K562 (cell line): ENCODE results near the gene DBNDD2. TPM values are rescaled to one million over a fixed set of nuclear protein-coding genes. Genes with fewer than 3 reads are reported as not detected.

ENCODE experiments used
- BCLAF1 ChIP-seq, 2 experiments: fragments of 450-650 bp in 1 of 2; IDR thresholded peaks; 2 replicates each; pipeline ENCODE4 v1.6.1; 2011 to 2017; ENCODE audit warnings: low read depth in 2 of 2, antibody characterized with exemption in 1 of 2, borderline replicate concordance in 1 of 2, low read length in 1 of 2, mild to moderate bottlenecking in 1 of 2, mixed read lengths in 1 of 2; ENCODE audit not compliant: control insufficient read depth in 1 of 2
- CREB3L1 ChIP-seq: fragments of 450-650 bp; IDR thresholded peaks from 2 replicates; pipeline ENCODE4 v1.6.1; 2014; ENCODE audit warnings: low read depth, mild to moderate bottlenecking, moderate library complexity, borderline replicate concordance
- E2F3 ChIP-seq: fragments of 250-450 bp; sonication (Bioruptor Pico); IDR thresholded peaks from 2 replicates; pipeline ENCODE4 v1.4.0; 2020; ENCODE audit warnings: mild to moderate bottlenecking
- E2F8 ChIP-seq: fragments of 450-650 bp; IDR thresholded peaks from 2 replicates; pipeline ENCODE4 v1.7.1; 2018; ENCODE audit warnings: mild to moderate bottlenecking, low read depth; ENCODE audit not compliant: partially characterized antibody
- HDAC2 ChIP-seq: fragments of 450-650 bp; IDR thresholded peaks from 2 replicates; pipeline ENCODE4 v1.6.1; 2016; ENCODE audit warnings: mild to moderate bottlenecking
- HNRNPK ChIP-seq: fragments of 200-400 bp; formaldehyde crosslinking; IDR thresholded peaks from one replicate; pipeline ENCODE4 v1.6.1; 2018; ENCODE audit warnings: mild to moderate bottlenecking, low read depth, low read length; ENCODE audit not compliant: poor library complexity, severe bottlenecking
- MEF2D ChIP-seq: conservative IDR thresholded peaks from 2 replicates; pipeline ENCODE4 v1.6.1; 2016; ENCODE audit warnings: low read depth, missing genetic modification characterization, missing compliant biosample characterization
- NRF1 ChIP-seq, 2 experiments: fragments of 450-650 bp; IDR thresholded peaks in 1 of 2; conservative IDR thresholded peaks in 1 of 2; 2 replicates each; pipeline ENCODE4 v1.6.1; 2014; ENCODE audit warnings: mild to moderate bottlenecking in 2 of 2
- ZBTB2 ChIP-seq: fragments of 450-650 bp; IDR thresholded peaks from 2 replicates; pipeline ENCODE4 v1.6.1; 2016; ENCODE audit warnings: antibody characterized with exemption
- ZMIZ1 ChIP-seq, 2 experiments: fragments of 150-350 bp in 1 of 2; IDR thresholded peaks; 2 replicates each; pipeline ENCODE4 v1.6.1; 2012 to 2016; ENCODE audit warnings: low read depth in 2 of 2, low read length in 2 of 2, mild to moderate bottlenecking in 1 of 2, moderate library complexity in 1 of 2
- ZNF12 ChIP-seq: sonication (generic); formaldehyde crosslinking; IDR thresholded peaks from 2 replicates; pipeline ENCODE4 v1.4.0; 2020; ENCODE audit warnings: mild to moderate bottlenecking, missing genetic modification reagents
- ZNF431 ChIP-seq: sonication (generic); formaldehyde crosslinking; IDR thresholded peaks from 2 replicates; pipeline ENCODE4 v1.8.0; 2022; ENCODE audit warnings: mild to moderate bottlenecking, missing genetic modification reagents
- polyA plus RNA-seq, 8 experiments: library from polyadenylated mRNA; depleted of rRNA in 4 of 8; stranded (reverse) in 5 of 8; unstranded in 3 of 8; fragments of >200 nt; fragmentation: Nextera tagmentation in 2 of 8; fragmentation: Illumina TruSeq in 1 of 8; extraction: Ambion mirVana in 2 of 8; extraction: Trizol in 1 of 8; gene quantifications; 2 replicates each; pipeline versions ENCODE4 v1.2.1 to v1.2.3, GENCODE V29; 2011 to 2014; ENCODE audit warnings: inconsistent platforms in 1 of 8, missing spikeins in 1 of 8
- total RNA-seq, 7 experiments: library from RNA; depleted of rRNA in 6 of 7; stranded (reverse); fragments of >200 nt in 6 of 7; fragmentation: Illumina TruSeq in 2 of 7; extraction: Trizol in 2 of 7; gene quantifications; 2 replicates each; pipeline versions ENCODE4 v1.2.1 to v1.2.3, GENCODE V29; 2011 to 2021; ENCODE audit warnings: low replicate concordance in 1 of 7

DBNDD2 gene
- total and polyA plus RNA-seq, 9 of the 15 experiments (the other 6 are each of a cell fraction or from before 2014, with no cell fraction given) = 12.8 to 64.0 (median 35.8) TPM

- TF ChIP-seq E2F8 (no peak), ZNF431 (peak; percentile 53; the same call in 1 of the 2 replicates), ZMIZ1 (IDR thresholded peaks at IDR 0.05; ENCODE audit: low read depth in 2 of 2, low read length in 2 of 2) (no peak), E2F3 (no peak), ZBTB2 (0 out of 2 replicates have a peak, but pooled peaks have one; percentile 8), MEF2D (tag) (no peak), NRF1 (conservative IDR thresholded peaks at IDR 0.05 in 1 of 2, IDR thresholded peaks at IDR 0.05 in 1 of 2) (peak; percentile 77 to 81), ZNF12 (CRISPR knock-in tag) (no peak; the same call in 1 of the 2 replicates), HDAC2 (0 out of 2 replicates have a peak, but pooled peaks have one; percentile 10), HNRNPK (peak; percentile 33), BCLAF1 (IDR thresholded peaks at IDR 0.05; ENCODE audit: borderline replicate concordance in 1 of 2, control insufficient read depth in 1 of 2, low read depth in 2 of 2, low read length in 1 of 2) (no peak), CREB3L1 (no peak)
These were observed 1.6 kb upstream of the DBNDD2 start (continued) for GRCh38 chr20:45406260-45407066.
